SU-DHL-6 (cell line): ENCODE measurements around the gene GSS.

Experiments used
- EZH2phosphoT487 ChIP-seq: fragments of 200-600 bp; sonication (generic), shearing (Covaris generic); conservative IDR thresholded peaks from 2 replicates; pipeline ENCODE4 v1.6.1; 2018; ENCODE audit warnings: mild to moderate bottlenecking, antibody characterized with exemption, low read length, moderate library complexity, mixed read lengths
- TF ChIP-seq, protein P1 (sequence below): fragments of 200-600 bp; sonication (generic); IDR thresholded peaks from one replicate; pipeline ENCODE4 v1.5.1; 2017; ENCODE audit warnings: antibody characterized with exemption, mild to moderate bottlenecking, low read length, moderate library complexity; ENCODE audit not compliant: insufficient read depth, poor library complexity, severe bottlenecking

DNA sequence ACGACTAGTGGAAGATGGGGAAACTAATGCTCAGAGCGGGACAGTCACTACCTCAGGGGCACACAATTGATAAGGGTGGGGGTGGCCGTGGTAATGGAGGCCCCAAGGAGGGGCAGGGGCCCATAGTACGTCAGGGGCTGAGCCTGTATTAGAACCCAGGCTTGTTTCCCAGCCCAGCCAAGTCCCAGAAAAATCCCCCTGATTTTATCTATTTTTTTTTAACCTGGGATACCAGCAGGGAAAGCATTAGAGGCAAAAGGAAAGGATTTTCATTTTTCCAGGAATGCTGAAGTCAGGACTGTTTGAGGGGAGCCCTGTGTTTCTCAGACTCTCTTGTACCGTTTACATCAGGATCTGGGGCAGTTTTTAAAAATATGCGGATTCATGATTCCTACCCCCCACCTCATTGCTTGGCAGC lies 444 bp upstream of the GSS start:
- TF ChIP-seq, protein P1, sequence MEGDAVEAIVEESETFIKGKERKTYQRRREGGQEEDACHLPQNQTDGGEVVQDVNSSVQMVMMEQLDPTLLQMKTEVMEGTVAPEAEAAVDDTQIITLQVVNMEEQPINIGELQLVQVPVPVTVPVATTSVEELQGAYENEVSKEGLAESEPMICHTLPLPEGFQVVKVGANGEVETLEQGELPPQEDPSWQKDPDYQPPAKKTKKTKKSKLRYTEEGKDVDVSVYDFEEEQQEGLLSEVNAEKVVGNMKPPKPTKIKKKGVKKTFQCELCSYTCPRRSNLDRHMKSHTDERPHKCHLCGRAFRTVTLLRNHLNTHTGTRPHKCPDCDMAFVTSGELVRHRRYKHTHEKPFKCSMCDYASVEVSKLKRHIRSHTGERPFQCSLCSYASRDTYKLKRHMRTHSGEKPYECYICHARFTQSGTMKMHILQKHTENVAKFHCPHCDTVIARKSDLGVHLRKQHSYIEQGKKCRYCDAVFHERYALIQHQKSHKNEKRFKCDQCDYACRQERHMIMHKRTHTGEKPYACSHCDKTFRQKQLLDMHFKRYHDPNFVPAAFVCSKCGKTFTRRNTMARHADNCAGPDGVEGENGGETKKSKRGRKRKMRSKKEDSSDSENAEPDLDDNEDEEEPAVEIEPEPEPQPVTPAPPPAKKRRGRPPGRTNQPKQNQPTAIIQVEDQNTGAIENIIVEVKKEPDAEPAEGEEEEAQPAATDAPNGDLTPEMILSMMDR, result peak; percentile 21
- no peak for TF ChIP-seq EZH2phosphoT487
